Measurements from ENCODE around the gene DSG3.

DSG3 gene, protein sequence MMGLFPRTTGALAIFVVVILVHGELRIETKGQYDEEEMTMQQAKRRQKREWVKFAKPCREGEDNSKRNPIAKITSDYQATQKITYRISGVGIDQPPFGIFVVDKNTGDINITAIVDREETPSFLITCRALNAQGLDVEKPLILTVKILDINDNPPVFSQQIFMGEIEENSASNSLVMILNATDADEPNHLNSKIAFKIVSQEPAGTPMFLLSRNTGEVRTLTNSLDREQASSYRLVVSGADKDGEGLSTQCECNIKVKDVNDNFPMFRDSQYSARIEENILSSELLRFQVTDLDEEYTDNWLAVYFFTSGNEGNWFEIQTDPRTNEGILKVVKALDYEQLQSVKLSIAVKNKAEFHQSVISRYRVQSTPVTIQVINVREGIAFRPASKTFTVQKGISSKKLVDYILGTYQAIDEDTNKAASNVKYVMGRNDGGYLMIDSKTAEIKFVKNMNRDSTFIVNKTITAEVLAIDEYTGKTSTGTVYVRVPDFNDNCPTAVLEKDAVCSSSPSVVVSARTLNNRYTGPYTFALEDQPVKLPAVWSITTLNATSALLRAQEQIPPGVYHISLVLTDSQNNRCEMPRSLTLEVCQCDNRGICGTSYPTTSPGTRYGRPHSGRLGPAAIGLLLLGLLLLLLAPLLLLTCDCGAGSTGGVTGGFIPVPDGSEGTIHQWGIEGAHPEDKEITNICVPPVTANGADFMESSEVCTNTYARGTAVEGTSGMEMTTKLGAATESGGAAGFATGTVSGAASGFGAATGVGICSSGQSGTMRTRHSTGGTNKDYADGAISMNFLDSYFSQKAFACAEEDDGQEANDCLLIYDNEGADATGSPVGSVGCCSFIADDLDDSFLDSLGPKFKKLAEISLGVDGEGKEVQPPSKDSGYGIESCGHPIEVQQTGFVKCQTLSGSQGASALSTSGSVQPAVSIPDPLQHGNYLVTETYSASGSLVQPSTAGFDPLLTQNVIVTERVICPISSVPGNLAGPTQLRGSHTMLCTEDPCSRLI

DNA sequence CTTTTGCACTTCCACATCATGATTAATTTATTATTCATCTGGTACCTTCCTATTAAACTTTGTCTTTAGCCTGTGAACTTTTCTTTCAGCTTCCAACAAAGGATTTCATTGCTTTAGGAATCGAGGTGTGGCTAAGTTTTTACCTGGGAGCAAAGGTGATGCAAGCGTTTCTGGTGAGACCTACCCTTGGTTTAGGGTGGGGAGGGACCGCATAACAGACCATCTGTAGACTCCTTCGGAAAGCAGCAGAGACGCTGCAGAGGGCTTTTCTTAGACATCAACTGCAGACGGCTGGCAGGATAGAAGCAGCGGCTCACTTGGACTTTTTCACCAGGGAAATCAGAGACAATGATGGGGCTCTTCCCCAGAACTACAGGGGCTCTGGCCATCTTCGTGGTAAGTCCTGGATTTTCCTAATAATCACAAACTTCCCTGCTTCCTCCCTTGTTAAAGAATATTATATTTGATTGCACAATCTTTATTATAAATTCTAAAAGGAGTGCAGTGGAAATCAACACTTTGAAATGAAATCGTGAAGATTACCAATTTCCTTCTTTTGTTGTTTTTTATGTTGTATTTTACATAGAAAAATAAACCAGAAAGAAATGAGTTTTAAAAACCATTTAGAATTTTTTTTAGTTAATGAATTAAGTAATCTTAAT, at the start of gene DSG3:
Gene DSG3 (plus strand): TSS at position 212 of the 662 bp plus-strand sequence. CDS start 137 bp downstream, at position 349.
- no peak for DNase-seq (ENCODE audit: low spot score)

DNA sequence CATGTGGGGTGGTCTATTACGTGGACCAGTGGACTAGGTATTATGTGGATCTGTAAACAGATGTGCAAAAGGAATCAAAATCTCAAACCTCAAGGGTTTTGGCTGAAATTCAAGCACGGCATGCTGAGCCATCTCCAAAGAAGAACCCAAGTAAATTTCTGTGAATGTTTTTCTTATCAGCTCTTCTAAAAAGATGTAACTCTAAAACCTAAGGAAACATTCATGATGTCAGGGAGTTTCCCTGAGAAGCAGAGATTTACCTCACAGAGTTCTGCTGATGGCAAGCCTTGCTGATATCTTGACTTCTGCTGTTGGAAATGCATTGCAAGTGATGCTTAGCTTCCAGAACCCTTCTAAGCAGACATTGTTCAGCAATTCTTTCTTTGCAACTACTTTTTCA, 49.4 kb upstream of the DSG3 start:
- DNase-seq (ENCODE audit: low spot score) = no peak

DNA sequence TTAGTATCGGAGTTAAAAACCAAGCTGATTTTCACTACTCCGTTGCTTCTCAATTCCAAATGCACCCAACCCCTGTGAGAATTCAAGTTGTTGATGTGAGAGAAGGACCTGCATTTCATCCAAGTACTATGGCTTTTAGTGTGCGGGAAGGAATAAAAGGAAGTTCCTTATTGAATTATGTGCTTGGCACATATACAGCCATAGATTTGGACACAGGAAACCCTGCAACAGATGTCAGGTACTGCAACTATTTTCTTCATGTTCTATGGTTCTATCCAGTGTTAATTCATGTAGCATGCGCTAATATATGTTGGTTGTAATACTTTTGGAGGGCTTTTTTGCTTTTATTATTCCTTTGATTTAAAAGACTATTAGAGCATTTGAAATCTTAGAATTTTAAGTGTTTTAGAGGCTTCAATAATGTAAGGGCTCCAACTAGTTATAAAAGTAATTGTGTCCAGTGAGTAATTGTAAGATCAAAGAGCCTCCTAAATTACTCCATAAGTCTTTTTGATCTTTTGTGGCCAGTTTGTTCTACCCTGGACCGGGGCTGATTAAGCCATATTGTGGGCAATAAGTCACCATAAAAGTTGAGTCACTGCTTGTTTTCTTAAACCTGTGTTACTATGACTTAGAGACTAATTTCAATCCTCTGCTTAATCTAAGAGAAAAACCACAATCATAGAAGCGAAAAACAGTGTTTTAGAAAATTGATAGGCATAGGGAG, 48.1 kb upstream of the DSG3 start:
- DNase-seq (ENCODE audit: low spot score) = no peak

DNA sequence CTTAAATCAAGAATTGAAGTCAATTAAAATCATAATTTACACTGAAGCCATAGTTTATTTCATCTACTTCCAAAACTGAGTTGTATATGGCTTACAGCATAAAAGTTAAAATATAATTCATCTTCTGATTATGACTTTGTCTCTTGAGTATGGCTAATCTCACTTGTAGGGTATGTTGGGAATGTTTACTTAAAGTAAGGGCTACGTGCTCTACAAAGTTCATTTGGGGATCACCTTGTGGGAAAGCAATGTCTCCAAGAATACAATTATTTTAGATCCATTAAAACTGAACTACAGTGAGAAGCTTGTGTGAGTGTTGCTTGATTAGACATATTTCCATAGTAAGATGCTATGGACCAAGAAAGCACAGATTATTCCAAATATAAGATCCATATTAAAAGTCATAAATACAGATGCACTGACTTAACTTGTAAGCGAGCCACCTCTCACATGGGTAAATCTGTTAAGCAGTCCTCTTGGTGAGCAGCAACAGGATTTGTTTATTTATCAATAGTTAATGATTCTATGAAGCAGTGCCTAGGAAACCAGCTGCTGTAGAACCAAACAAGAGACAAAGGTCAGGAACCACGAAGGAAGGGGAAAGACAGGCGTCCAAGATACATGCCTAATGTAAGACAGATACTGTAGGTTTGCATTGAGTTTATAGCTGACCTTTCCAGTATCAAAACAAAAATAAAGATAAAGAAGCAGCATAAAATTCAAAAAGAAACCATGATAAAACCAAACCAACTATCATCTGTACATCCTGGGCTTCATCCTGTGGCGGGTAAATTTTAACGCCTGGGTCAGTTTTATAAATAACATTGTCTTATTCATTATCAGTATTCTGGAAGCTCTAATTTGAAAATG, 46.1 kb upstream of the DSG3 start:
- no peak for DNase-seq (ENCODE audit: low spot score)

DNA sequence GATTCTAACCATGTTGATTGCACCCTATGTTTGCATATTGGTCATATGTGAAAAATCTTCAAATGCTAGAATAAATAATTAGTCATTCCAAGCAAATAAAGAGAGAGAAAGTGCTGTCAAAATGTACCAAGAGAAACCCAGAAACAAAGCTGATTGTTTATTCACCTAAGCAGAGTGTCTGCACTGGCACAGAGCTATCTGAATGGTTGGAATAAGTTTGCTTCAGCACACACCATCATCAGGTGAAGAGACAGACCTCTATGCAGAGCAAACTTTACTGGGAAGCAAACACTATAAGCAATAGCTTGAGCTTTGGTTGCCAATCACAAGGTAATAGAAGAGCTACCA, 45.5 kb upstream of the DSG3 start:
- DNase-seq (ENCODE audit: low spot score) = no peak

DNA sequence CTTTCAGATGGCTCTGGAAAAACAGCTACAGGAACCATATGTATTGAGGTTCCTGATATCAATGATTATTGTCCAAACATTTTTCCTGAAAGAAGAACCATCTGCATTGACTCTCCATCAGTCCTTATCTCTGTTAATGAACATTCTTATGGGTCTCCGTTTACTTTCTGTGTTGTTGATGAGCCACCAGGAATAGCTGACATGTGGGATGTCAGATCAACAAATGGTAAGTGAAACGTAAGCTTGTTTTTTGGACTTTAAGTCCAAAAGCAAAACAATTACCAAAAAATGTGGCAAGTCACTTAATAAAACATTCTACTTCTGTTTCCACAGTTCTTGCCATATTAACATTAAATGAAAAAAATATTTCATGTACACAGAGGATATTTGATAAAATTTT, 44.1 kb upstream of the DSG3 start:
- no peak for DNase-seq (ENCODE audit: low spot score)

DNA sequence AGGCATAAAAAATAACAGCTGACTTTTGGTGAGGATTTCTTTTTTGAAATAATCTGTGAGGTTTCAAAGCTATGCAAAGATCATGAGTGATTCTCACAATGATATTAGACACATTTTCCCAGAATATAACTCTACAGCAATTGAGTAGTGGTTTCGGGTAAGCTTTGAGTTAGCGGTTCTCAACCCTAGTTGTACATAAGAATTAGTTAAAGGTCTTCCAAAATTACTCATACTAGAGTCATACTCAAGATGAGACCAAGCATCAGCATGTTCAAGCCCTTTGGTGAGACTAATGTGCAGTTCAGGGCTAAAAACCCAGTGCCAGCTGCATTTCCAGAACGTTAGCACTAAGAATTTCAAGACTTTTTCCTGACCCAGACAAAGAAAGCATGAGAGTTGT, 39.9 kb upstream of the DSG3 start:
- DNase-seq (ENCODE audit: low spot score) = no peak

DNA sequence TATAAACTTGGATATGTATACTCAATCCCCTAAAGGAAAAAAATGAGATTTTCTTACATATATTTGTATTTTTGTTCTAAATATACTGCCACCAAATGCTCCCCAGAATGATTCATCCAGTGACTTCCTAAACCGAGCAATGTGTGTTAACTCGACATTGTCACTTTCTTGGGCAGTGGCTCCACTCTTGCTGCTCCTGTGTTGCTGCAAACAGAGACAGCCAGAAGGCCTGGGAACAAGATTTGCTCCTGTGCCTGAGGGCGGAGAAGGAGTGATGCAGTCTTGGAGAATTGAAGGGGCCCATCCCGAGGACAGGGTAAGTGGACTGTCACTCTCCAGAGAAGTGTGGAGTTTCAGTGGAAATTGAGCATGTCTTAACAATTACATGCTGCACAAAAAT, 38.3 kb upstream of the DSG3 start:
- no peak for DNase-seq (ENCODE audit: low spot score)

DNA sequence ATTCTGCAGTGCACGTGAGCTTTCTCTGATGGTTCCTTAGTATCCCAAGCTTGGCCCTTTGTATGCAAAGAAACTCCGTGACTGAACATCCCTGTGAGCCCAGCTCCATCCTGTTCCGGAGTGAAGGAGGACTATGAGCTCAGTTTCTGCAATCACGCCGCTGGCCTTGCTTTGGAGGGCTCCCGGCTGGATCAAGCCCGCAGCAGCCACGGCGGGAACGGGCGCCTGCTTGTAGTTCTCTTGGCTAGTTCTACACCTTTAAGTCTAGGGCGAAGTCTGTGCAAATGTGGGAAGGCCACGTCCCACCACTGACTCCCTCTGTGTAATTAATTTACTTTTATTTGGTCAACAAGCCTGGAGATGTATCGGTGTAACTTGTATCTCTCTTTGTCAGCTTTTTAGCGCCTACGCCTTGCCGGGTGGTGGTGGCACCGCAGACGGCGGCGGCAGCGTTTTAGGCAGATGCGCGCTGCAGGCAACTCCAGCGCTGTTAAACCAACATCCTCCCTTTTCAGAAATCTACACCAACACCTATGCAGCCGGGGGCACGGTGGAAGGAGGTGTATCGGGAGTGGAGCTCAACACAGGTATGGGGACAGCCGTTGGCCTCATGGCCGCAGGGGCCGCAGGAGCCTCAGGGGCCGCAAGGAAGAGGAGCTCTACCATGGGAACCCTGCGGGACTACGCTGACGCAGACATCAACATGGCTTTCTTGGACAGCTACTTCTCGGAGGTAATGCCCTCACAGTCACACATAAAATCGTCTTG, 36.6 kb upstream of the DSG3 start:
- DNase-seq (ENCODE audit: low spot score) = no peak

DNA sequence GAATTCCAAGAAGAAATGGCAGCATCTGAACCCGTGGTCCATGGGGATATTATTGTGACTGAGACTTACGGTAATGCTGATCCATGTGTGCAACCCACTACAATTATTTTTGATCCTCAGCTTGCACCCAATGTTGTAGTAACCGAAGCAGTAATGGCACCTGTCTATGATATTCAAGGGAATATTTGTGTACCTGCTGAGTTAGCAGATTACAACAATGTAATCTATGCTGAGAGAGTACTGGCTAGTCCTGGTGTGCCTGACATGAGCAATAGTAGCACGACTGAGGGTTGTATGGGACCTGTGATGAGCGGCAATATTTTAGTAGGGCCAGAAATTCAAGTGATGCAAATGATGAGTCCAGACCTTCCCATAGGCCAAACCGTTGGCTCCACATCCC, 34.4 kb upstream of the DSG3 start:
- no peak for DNase-seq (ENCODE audit: low spot score)

DNA sequence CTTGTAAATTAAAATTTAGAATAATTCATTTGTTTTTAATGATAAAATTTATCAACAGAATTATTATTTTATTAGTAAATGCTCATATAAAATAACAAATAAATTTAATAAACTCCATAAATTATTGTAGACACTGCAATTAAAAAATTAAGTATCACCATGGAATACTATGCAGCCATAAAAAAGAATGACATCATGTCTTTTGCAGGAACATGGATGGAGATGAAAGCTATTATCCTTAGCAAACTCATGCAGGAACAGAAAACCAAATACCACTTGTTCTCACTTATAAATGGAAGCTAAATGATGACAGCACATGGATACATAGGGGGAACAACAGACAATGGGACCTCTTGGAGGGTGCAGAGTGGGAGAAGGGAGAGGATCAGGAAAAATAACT, 29.7 kb upstream of the DSG3 start:
- DNase-seq (ENCODE audit: low spot score) = no peak

DNA sequence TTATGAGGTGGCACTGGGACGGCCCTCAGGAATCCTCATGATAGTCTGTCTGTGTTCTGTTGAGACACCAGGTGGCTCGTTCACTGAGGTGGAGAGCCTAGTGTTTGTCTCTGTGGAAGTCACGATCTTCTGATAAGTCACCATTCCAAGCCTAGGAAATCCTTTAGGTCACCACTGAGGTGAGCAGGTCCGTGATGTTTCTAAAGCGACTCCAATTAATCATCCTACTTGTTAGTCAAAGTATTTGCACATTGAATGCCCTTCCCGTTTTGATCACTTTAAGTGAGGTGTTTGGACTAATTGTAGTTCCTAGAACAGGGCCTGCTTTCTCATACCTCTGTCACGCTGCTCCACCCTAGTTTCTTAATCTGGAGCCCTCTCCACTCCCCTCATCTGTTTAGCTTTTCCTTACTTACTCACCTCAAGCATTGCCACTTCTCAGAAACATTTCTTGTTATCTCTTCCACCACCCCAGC, 28.0 kb upstream of the DSG3 start:
- no peak for DNase-seq (ENCODE audit: low spot score)

DNA sequence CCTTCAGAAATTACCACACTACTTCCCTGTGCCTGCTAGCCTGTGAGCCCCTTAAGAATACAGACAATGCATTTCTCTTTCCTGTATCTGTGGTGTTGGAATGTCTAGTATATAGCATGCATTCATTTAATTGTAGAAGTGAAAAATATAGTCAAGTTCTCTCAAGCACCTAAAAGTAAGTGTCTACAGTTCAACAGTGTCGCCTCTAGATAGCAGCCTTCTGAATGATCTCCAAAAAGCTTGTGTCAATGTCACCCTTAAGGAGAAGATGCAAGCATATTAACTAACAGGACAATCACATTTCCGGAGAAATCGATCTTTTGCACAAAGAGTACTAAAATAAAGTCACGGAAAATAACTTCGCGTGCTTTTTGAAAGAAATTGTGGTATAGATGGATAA, 27.5 kb upstream of the DSG3 start:
- DNase-seq (ENCODE audit: low spot score) = no peak

DNA sequence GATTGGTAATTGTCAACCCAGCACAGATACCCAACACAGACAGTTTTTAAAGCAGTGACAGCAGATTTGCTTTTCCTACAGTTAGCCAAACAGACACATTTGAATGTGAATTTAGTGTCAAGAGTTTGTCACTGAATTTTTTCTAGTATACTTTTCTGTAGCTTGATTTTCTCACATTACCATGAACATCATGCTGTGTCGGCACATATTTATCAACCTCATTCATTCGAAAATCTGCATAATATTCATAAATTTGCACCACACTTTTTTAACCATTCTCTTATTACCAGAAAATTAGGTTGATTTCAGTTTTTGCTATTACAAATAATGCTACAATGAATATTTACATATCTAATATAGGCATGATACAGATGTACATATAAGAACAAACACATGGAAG, 27.0 kb upstream of the DSG3 start:
- DNase-seq (ENCODE audit: low spot score) = no peak

DNA sequence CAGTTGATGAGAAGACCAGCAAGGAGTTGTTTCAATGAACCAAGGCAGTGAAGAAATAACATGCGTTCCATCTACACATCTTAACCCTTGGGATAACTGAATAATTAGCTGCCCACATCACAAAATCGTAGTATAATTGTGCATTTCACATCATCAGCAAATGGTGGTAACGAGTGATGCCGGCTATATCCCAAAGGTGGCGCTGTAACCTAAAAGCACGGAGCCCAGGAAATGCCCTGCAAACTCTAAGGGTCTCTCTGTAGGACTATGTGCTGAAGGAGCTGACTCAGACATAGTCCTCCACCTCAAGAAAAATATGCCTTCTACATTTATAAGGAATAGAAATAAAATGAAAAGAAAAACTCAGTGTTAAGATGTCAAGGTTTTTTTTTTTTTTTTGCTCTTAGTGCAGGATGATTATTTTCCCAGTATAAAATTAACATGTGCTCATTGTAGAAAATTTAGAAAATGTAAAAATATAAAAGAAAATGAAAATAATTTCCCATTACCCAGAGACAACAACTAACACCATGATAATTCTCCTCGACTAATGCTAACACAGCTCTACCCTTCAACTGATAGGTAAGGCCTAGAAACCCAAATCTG, 23.1 kb upstream of the DSG3 start:
- DNase-seq (ENCODE audit: low spot score) = peak; percentile 24

DNA sequence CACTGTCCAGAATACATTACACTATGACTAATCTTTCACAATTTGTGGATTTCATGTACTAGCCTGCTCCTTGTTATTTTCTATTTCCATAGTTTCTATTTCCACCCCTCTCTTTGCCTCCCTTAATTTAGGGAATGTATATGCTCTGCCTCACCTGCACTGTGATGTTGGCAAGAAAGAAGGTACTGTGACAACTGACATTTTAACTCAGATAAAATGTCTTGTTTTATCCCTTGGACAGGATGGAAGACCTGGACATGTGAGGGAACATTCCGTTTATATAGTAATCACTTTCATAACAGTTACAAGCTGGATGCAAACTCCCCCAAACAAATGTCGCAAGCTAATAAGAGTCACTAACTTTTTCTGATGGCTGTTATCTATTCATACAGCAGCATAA, 21.5 kb upstream of the DSG3 start:
- DNase-seq (ENCODE audit: low spot score) = no peak

DNA sequence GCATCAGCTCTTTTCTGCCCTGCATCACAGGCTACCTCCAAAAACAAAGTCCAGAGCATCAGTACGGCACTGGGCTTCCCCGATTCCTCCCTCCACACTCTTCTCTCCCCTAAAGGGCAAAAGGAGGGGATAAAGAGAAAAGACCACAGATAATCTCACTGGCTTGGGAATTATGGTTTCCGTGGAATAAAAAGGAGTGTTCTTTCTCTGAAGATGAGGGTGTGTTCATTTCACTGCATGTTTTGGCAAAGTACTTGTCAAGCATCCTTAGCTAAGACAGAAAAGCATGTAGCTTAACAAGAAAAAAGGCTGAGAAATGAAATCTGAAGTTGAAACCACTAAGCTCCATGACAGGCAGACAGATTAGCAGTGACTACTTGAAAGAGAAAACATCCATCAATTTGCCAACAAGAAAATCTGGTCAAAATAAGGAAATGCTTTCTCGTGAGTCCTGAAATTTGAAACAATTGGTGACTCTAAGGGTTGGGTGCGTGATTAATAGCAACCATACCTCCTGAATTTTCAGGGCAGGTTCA, 20.6 kb upstream of the DSG3 start:
- no peak for DNase-seq (ENCODE audit: low spot score)

DNA sequence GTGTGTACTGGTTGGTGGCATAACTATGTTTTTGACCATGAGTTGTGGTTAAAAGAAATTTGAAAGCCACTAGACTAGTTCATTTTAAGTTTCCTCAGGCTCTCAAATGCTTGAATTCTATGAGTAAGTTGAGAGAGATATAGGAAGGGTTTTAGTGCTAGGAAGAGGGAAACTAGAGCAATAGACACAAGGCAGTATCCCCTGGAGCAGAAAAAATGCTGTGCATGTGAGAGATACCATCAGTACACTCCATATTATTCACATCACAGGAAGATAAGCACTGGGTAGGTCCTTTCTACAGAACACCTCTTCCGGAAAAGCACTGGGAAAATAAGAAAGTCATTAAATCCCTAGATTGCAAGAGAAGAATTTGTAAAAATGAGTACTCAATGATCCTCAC, 19.3 kb upstream of the DSG3 start:
- DNase-seq (ENCODE audit: low spot score) = no peak

DNA sequence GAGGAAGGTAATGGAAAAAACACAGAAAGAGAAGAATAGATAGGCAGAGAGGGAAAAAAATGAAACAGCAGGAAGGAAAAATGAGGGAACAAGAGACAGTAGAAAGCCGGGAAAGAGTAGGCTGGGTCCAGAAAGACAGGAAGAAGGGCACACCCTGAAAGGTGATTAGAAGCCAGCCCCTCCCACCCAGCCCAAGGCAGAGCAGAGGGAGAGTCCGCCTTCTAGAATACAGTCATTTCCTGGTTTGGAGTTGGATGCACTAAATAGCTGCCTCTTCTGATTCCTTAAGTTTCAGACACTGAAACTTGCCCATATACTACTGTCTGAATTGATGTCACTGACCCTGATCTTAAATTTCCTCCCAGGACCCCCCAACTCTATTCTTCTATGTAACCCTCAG, 17.9 kb upstream of the DSG3 start:
- DNase-seq (ENCODE audit: low spot score) = peak; percentile 13
